Heart right ventricle (tissue), 16 donors: Measurements from ENCODE around the gene PEAK3. TPM values are rescaled to one million over a fixed set of nuclear protein-coding genes. Genes with fewer than 3 reads are reported as not detected.

Experiments
- ATAC-seq, 8 donors: fragments of 200-7000 bp; cut with Tn5 transposase; one replicate each; pipeline ENCODE4 v1.9.1; 2020; ENCODE audit warnings: mild to moderate bottlenecking in 8 of 8, moderate library complexity in 8 of 8, moderate number of reproducible peaks in 1 of 8
- DNase-seq, 2 donors: peaks; one replicate each; pipeline ENCODE4 v3.0.0-alpha.2; 2020
- H3K27ac ChIP-seq, 10 donors: fragments of 200-600 bp; sonication (generic) in 2 of 10; one replicate each; pipeline versions ENCODE4 v1.5.0 to v1.8.0; 2020 to 2022; ENCODE audit warnings: mild to moderate bottlenecking in 3 of 10
- H3K27me3 ChIP-seq, 7 donors: fragments of 200-600 bp; one replicate each; pipeline ENCODE4 v1.8.0; 2021 to 2022; ENCODE audit warnings: mild to moderate bottlenecking in 2 of 7
- H3K36me3 ChIP-seq, 9 donors: fragments of 200-600 bp; sonication (generic) in 1 of 9; one replicate each; pipeline versions ENCODE4 v1.5.0 to v1.8.0; 2020 to 2022; ENCODE audit warnings: mild to moderate bottlenecking in 2 of 9
- H3K4me1 ChIP-seq, 9 donors: fragments of 200-600 bp; sonication (generic) in 1 of 9; one replicate each; pipeline versions ENCODE4 v1.5.0 to v1.8.0; 2020 to 2022; ENCODE audit warnings: mild to moderate bottlenecking in 4 of 9
- H3K4me3 ChIP-seq, 10 donors: fragments of 200-600 bp; sonication (generic) in 2 of 10; one replicate each; pipeline versions ENCODE4 v1.5.0 to v1.8.0; 2020 to 2022; ENCODE audit warnings: mild to moderate bottlenecking in 7 of 10, moderate library complexity in 2 of 10
- H3K9me3 ChIP-seq, 11 donors: fragments of 200-600 bp in 10 of 11; sonication (generic) in 2 of 11; one replicate each; pipeline versions ENCODE4 v1.5.0 to v1.8.0; 2013 to 2022; ENCODE audit warnings: mild to moderate bottlenecking in 2 of 11, control low read depth in 1 of 11, moderate library complexity in 1 of 11
- WGBS, 2 donors: extraction: QIAGEN DNeasy Blood & Tissue Kit; methylation state at CpG; one replicate each; pipeline ENCODE4 v1.1.7; 2013; ENCODE audit warnings: inconsistent platforms in 1 of 2; 5-methylcytosine and 5-hydroxymethylcytosine counted together
- intact Hi-C, 10 donors: fragments of 100-400 bp; cut with DNase I; formaldehyde crosslinking; loops; one replicate each; pipeline versions ENCODE4 v1.11.1 to v1.14.2; 2022
- polyA plus RNA-seq, 2 donors: library from polyadenylated mRNA; stranded (reverse); fragments of 200-250 nt; gene quantifications; one replicate each; pipeline ENCODE4 v1.2.3, GENCODE V29; 2013
- total RNA-seq, 10 donors: library from RNA; stranded (reverse); fragmentation: NEBNext Ultra II Directional in 3 of 10; extraction: Animal tissue kit (Norgen Biotek cat#: 25700) in 3 of 10; gene quantifications; one replicate each; pipeline versions ENCODE4 v1.2.1 to v1.2.4, GENCODE V29; 2021 to 2023
- TF ChIP-seq, protein P1 (sequence below), 9 donors: fragments of 200-600 bp; sonication (generic) in 2 of 9; IDR thresholded peaks; one replicate each; pipeline versions ENCODE4 v1.5.0 to v1.8.0; 2021 to 2022; ENCODE audit warnings: antibody characterized with exemption in 9 of 9, mild to moderate bottlenecking in 5 of 9, moderate library complexity in 1 of 9
- donor health status: Arrhythmogenic right ventricular cardiomyopathy.
- donor health status: ischemic (EF 13 %, LVEDD 7.1; RV severe dilation, severe dysfunction).
- donor health status: healthy with polysubstance abuse.
- donor health status: DM: no; HTN: yes; CAD: no.
- donor health status: DM: no; HTN: no; CAD: no.
- donor health status: ischemic (EF 25% LVEDD 6.9; RV normal size, moderate dysfunction).
- donor health status: ischemic (EF 25% LVEDD 5.7; RV mildly dilated, moderate dysfunction).
- donor health status: healthy.
- donor health status: DM: yes; HTN: yes; CAD: no.
- donor health status: Ischemic cardiomyopathy.
- donor health status: ischemic (EF 35%, LVEDD 5.7; RV mildly dilated, moderate dysfunction).
- donor health status: nonischemic (EF 11% LVEDD 7.7; RV severe dilation, severe dysfunction).
- donor health status: DM: yes; HTN: yes; CAD: no.
- donor health status: PGD.
- donor health status: ischemic (EF 29% LVEDD 5.4; RV normal size, mild dysfunction).
- donor health status: nonischemic (EF 23%, LVEDD 6.1; RV moderate dilation, normal function).

Gene PEAK3
- total and polyA plus RNA-seq, 12 donors, result 0.11 to 1.1 (median 0.19) TPM

DNA sequence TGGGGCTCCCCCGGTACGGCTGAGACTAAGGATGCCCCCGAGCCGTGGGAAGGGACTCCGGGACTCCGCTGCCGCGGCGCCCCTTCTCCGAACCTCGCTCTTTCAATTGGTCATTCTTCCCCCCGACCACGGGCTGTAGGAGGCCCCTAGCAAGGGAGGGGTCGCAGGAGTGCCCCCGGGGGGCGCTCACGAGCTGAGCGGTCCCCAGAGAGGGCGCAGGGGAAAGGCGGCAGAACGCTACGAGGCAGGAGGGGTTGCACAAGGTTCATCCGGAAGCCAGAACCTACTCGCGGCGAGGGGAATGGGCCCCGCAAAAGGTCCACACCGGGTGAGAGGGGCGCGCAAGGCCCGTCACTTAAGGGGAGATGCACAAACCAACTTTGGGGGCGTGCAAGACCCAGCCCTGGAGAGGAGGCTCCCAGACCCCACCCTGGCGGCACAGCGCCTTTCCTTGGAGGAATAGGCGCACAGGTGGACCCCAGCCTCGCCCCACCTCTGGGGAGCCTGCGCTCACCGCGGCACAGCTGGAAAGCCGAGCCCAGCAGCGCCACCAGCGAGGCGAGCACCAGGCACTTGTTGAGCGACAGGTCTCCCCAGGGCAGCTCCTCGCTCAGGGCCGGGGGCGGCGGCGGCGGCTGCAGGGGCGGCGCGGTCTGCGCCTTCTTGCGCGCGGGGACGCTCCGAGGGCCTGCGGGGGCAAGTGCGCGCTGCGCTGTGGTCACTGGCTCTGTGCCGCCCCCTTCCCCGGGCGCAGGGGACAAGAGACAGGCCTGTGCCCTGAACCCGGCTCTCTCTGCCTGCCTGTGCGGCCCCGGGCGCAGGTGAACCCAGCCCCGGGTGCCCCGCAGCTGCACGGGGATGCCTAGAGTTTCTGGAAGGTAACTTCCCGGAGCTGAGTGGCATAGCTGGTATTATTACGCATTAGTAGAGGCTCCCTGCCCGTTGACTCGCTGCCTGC lies 28.6 kb downstream of the PEAK3 start:
- Histone ChIP-seq H3K4me3 (peak overlapping the region in 7 of 10 donors; percentile 0 to 34 (median 19)), H3K4me1 (peaks cover 8 to 43% (median 36%) of the 10 kb centered on the region in 9 donors), H3K27ac (no peak overlapping the region), H3K36me3 (peaks cover 0 to 5% (median 0%) of the 10 kb centered on the region in 9 donors), H3K9me3 (no peaks in the 10 kb centered on the region), H3K27me3 (peaks cover 36 to 59% (median 52%) of the 10 kb centered on the region in 7 donors)
- WGBS, 2 donors, result 3 to 5% methylated on average over 77 of the region's 77 CpGs
- ATAC-seq (no peak), DNase-seq (no peak)
- intact Hi-C loops, result no loop called here
- TF ChIP-seq, protein P1, sequence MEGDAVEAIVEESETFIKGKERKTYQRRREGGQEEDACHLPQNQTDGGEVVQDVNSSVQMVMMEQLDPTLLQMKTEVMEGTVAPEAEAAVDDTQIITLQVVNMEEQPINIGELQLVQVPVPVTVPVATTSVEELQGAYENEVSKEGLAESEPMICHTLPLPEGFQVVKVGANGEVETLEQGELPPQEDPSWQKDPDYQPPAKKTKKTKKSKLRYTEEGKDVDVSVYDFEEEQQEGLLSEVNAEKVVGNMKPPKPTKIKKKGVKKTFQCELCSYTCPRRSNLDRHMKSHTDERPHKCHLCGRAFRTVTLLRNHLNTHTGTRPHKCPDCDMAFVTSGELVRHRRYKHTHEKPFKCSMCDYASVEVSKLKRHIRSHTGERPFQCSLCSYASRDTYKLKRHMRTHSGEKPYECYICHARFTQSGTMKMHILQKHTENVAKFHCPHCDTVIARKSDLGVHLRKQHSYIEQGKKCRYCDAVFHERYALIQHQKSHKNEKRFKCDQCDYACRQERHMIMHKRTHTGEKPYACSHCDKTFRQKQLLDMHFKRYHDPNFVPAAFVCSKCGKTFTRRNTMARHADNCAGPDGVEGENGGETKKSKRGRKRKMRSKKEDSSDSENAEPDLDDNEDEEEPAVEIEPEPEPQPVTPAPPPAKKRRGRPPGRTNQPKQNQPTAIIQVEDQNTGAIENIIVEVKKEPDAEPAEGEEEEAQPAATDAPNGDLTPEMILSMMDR (IDR thresholded peaks at IDR 0.05), result peak in 4 of 9 donors; percentile 6 to 23 (median 20)

DNA sequence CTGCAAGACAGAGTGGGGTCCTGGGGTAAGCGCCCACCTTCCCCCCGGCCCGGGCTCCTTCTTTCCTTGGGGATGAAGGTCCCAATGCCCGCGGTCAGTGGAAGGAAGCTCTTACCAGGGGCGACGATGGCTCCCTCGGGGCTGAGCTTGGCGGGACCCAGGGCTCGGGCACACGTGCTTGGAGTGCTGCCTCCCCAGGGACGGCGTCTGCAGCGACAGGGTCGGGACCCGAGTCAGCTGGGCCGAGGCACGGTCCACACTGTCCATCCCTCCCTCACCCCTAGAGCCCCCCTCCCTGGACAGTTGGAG lies 29.2 kb downstream of the PEAK3 start:
- H3K27ac ChIP-seq, result no peak overlapping the region
- H3K36me3 ChIP-seq, result peaks cover 0 to 11% (median 0%) of the 10 kb centered on the region in 9 donors
- DNase-seq (no peak), ATAC-seq (no peak)
- H3K9me3 ChIP-seq, result no peaks in the 10 kb centered on the region
- TF ChIP-seq, protein P1 (IDR thresholded peaks at IDR 0.05), result no peak
- peaks cover 36 to 59% (median 52%) of the 10 kb centered on the region in 7 donors for H3K27me3 ChIP-seq
- 5 to 6% methylated on average over 18 of the region's 18 CpGs for WGBS, 2 donors
- H3K4me1 ChIP-seq, result peaks cover 8 to 43% (median 36%) of the 10 kb centered on the region in 9 donors
- intact Hi-C loops, result no loop called here
- H3K4me3 ChIP-seq, result peak overlapping the region in 6 of 10 donors; percentile 0 to 34 (median 20)

DNA sequence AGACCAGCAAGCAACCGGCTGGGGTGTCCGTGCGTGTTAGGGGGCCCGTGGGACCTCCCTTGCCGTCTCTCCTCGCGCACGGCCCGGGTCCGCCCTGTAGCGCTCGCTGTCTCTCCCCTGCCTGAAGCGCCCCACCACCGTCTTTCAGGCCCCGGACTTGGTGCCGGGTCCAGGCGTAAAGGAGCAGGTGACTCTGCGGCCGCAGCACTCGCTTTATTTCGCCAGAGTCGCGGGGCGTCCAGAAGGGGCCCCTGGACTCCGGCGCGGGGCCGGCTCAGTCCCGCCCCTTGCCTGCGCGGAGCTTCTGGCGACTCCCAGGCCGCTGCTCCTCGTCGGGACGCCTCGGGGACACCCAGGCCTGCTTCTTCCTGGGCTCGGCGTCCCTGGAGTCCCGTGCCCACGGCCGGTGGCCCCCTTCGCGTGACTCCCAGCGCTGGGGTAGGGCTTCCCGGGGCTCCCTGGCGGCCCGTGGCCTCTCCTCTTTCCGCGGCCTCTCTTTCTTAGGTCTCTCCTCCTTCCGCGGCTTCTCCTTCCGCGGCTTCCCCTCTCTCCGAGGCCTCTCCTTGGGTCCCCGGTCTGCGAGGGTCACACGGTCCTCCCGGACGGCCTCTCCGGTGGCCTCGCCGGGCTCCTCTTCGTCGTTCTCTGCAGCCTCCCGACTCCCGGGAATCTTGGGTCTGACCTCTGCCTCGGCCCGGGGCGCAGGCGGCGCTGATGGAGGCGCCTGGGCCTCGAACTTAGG lies 29.7 kb downstream of the PEAK3 start:
- H3K27ac ChIP-seq, result no peak overlapping the region
- DNase-seq, result no peak
- H3K27me3 ChIP-seq, result peaks cover 36 to 59% (median 52%) of the 10 kb centered on the region in 7 donors
- ATAC-seq, result no peak
- 8 to 10% methylated on average over 70 to 74 of the region's 74 CpGs for WGBS, 2 donors
- intact Hi-C loops, result no loop called here
- H3K9me3 ChIP-seq, result no peaks in the 10 kb centered on the region
- TF ChIP-seq, protein P1 (IDR thresholded peaks at IDR 0.05), result no peak
- H3K36me3 ChIP-seq, result peaks cover 0 to 16% (median 4%) of the 10 kb centered on the region in 9 donors
- peaks cover 8 to 45% (median 36%) of the 10 kb centered on the region in 9 donors for H3K4me1 ChIP-seq
- H3K4me3 ChIP-seq, result peak overlapping the region in 7 of 10 donors; percentile 5 to 34 (median 19)
